Right forelimb (tissue), 1 donor: Measurements from ENCODE around the gene OS9.

ENCODE experiments used
- DNase-seq: peaks from one replicate; pipeline ENCODE4 v3.0.0-alpha.2; 2018

OS9 gene

GRCh38 chr12:57769594-57769993 is 75.7 kb downstream of the OS9 start:
- DNase-seq = no peak

GRCh38 chr12:57770734-57771133 is 76.8 kb downstream of the OS9 start:
- DNase-seq = no peak
